CD8-positive, alpha-beta memory T cell (primary cell): ENCODE measurements around the gene ASPSCR1. TPM values are rescaled to one million over a fixed set of nuclear protein-coding genes. Genes with fewer than 3 reads are reported as not detected.
A peak's percentile ranks its signal among the peaks of the same experiment; 100 is the strongest.

ENCODE experiments used
- CTCF ChIA-PET: fragments of 350-600 bp; sonication (Branson Sonifier 250); formaldehyde crosslinking; loops from one replicate; lab custom pipeline; 2021; ENCODE audit warnings: antibody characterized with exemption; lab: Charles Lee
- POLR2A ChIA-PET: fragments of 350-600 bp; sonication (Branson Sonifier 250); formaldehyde crosslinking; loops from one replicate; lab custom pipeline; 2021; ENCODE audit warnings: antibody characterized with exemption; lab: Charles Lee
- DNase-seq, 5 donors: peaks; one replicate each; pipeline versions ENCODE4 v3.0.0 to v3.0.0-alpha.2; 2020 to 2022; ENCODE audit warnings: mixed read lengths in 1 of 5
- H3K27ac ChIP-seq: one replicate; pipeline ENCODE4 v1.7.0; 2013; ENCODE audit warnings: low read depth, mild to moderate bottlenecking, low read length, moderate library complexity
- H3K27me3 ChIP-seq: 2 replicates; pipeline ENCODE4 v1.7.0; 2013; ENCODE audit warnings: low read length, mild to moderate bottlenecking; ENCODE audit not compliant: insufficient read depth, poor library complexity, severe bottlenecking
- H3K36me3 ChIP-seq: 2 replicates; pipeline ENCODE4 v1.7.0; 2013; ENCODE audit warnings: mild to moderate bottlenecking, low read length, moderate library complexity; ENCODE audit not compliant: insufficient read depth
- H3K4me1 ChIP-seq: 2 replicates; pipeline ENCODE4 v1.7.0; 2013; ENCODE audit warnings: mild to moderate bottlenecking, low read length, moderate library complexity; ENCODE audit not compliant: insufficient read depth
- H3K4me3 ChIP-seq: 2 replicates; pipeline ENCODE4 v1.7.0; 2013; ENCODE audit warnings: mild to moderate bottlenecking, low read length
- H3K9me3 ChIP-seq: 2 replicates; pipeline ENCODE4 v1.7.0; 2013; ENCODE audit warnings: mild to moderate bottlenecking, low read length
- H3K27ac Mint-ChIP-seq, 8 donors: one replicate each; pipeline ENCODE4 v1.8.0; 2020 to 2021; ENCODE audit warnings: mixed read lengths in 8 of 8, mild to moderate bottlenecking in 6 of 8, inconsistent platforms in 3 of 8, moderate library complexity in 3 of 8
- H3K27me3 Mint-ChIP-seq, 2 donors: one replicate each; pipeline ENCODE4 v1.8.0; 2020 to 2021; ENCODE audit warnings: mixed read lengths in 2 of 2, mild to moderate bottlenecking in 1 of 2, moderate library complexity in 1 of 2
- H3K36me3 Mint-ChIP-seq, 3 donors: one replicate each; pipeline ENCODE4 v1.8.0; 2020 to 2021; ENCODE audit warnings: mixed read lengths in 3 of 3, inconsistent platforms in 1 of 3, mild to moderate bottlenecking in 1 of 3
- H3K4me1 Mint-ChIP-seq, 3 donors: one replicate each; pipeline ENCODE4 v1.8.0; 2020 to 2021; ENCODE audit warnings: mixed read lengths in 3 of 3, inconsistent platforms in 1 of 3, mild to moderate bottlenecking in 1 of 3
- H3K4me3 Mint-ChIP-seq, 7 donors: one replicate each; pipeline ENCODE4 v1.8.0; 2020 to 2021; ENCODE audit warnings: mixed read lengths in 7 of 7, mild to moderate bottlenecking in 6 of 7, moderate library complexity in 4 of 7, inconsistent platforms in 2 of 7
- H3K9me3 Mint-ChIP-seq, 5 donors: one replicate each; pipeline ENCODE4 v1.8.0; 2020 to 2022; ENCODE audit warnings: mixed read lengths in 5 of 5, mild to moderate bottlenecking in 3 of 5, moderate library complexity in 2 of 5, inconsistent platforms in 1 of 5
- polyA plus RNA-seq: library from polyadenylated mRNA; unstranded; fragments of 300-500 nt; fragmentation: Illumina TruSeq; gene quantifications from one replicate; pipeline ENCODE4 v1.2.3, GENCODE V29; 2021
- total RNA-seq, 2 experiments: library from RNA; stranded (reverse); gene quantifications; one replicate each; pipeline ENCODE4 v1.2.3, GENCODE V29; 2021

ASPSCR1 gene
- total and polyA plus RNA-seq, 3 experiments from 2014 or later, result 29.2 to 35.9 (median 32.0) TPM

DNA sequence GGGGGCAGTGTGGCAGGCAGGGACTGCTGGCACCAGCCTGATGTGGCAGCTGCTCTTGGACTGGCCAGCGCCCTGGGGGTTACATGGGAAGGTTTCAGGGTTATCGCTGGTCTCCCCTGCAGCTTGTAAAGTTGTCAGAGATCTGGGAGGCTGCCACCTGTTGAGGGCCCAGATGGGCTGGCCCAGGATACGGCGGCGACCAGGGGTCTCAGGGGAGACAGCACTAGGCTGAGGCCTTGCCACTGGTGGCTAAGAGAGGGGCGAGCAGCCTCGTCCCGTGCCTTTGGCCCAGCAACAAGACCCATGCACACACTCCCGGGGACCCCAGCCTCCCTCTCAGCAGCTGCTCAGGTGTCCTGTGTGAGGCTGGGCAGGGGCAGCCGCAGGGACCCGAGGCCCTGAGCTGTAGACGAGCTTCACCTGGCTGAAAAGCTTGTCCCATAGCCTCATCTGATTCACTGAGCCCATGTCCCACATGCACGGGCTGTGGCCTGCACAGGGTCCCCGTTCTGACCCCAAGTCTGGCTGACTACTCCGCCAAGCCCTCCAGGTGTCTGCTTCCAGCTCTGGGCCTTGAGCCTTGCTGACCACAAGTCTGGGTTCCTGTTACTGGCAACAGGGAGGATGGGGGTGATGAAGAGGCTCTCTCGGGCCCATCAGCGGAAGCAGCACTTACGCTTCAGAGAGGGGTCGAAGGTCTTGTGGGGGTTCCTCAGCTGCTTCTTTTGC is 82.0 kb downstream of the ASPSCR1 start:
- Histone ChIP-seq H3K4me1 (peaks cover 10% of the 10 kb centered on the region), H3K4me3 (no peak overlapping the region), H3K27ac (no peak overlapping the region), H3K36me3 (no peaks in the 10 kb centered on the region), H3K9me3 (no peaks in the 10 kb centered on the region), H3K27me3 (no peaks in the 10 kb centered on the region)
- H3K36me3 Mint-ChIP-seq, result peaks cover 0 to 74% (median 0%) of the 10 kb centered on the region in 3 donors
- ChIA-PET CTCF (no interaction called here), POLR2A (no interaction called here)
- H3K4me1 Mint-ChIP-seq, result peaks cover 4 to 6% (median 5%) of the 10 kb centered on the region in 3 donors
- H3K9me3 Mint-ChIP-seq, result no peaks in the 10 kb centered on the region
- DNase-seq, result no peak
- H3K27ac Mint-ChIP-seq, result peak overlapping the region in 1 of 8 donors; percentile 54
- no peaks in the 10 kb centered on the region for H3K27me3 Mint-ChIP-seq
- H3K4me3 Mint-ChIP-seq, result no peak overlapping the region

DNA sequence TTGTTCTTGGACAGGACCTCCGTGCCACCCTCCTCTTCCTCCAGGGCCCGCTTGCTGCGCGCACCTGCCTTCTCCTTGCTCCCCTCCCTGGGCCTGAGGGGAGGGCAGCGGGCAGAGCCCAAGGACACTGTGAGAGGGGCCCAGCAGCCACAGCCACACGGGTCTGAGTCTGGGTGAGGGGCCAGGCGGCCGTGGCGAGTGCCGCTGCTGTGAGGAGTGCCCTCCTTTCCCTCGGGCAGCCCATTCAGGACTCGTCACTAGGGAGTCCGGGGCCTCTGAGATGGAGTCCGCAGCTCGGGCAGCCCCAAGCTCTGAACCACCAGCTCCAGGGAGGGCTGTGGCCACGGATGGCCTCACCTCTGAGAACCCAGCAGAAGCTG is 82.6 kb downstream of the ASPSCR1 start:
- H3K36me3 Mint-ChIP-seq, result peaks cover 0 to 69% (median 0%) of the 10 kb centered on the region in 3 donors
- H3K4me1 Mint-ChIP-seq, result peaks cover 4 to 12% (median 5%) of the 10 kb centered on the region in 3 donors
- H3K27me3 ChIP-seq, result no peaks in the 10 kb centered on the region
- H3K9me3 ChIP-seq, result no peaks in the 10 kb centered on the region
- no peaks in the 10 kb centered on the region for H3K36me3 ChIP-seq
- CTCF ChIA-PET, result no interaction called here
- H3K4me3 ChIP-seq, result no peak overlapping the region
- H3K4me3 Mint-ChIP-seq, result no peak overlapping the region
- POLR2A ChIA-PET, result no interaction called here
- H3K9me3 Mint-ChIP-seq, result no peaks in the 10 kb centered on the region
- peak overlapping the region in 2 of 8 donors; percentile 16 to 50 for H3K27ac Mint-ChIP-seq
- H3K27ac ChIP-seq, result no peak overlapping the region
- H3K27me3 Mint-ChIP-seq, result no peaks in the 10 kb centered on the region
- H3K4me1 ChIP-seq, result peaks cover 16% of the 10 kb centered on the region
- DNase-seq, result no peak

DNA sequence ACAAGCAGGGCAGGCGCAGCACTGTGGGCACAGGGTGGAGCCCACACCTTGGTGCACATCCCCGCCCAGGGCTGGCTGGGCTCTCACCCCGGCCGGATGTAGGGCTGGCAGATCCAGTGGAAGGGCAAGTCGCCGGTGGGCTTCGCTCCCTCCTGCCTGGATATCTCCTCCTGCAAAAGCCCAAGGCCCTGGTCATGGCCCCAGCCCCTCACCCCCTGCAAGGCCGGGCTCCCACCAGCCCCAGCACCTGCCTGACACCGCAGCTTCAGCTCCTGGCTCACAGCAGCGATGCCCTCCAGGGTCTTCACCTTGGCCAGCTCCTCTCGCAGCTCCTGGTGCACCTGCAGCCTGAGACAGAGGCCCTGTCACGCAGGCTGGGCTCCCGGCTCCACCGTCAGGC is 83.2 kb downstream of the ASPSCR1 start:
- Histone ChIP-seq H3K4me3 (no peak overlapping the region), H3K9me3 (no peaks in the 10 kb centered on the region), H3K36me3 (no peaks in the 10 kb centered on the region), H3K4me1 (peaks cover 16% of the 10 kb centered on the region), H3K27ac (no peak overlapping the region), H3K27me3 (no peaks in the 10 kb centered on the region)
- H3K9me3 Mint-ChIP-seq, result no peaks in the 10 kb centered on the region
- H3K4me3 Mint-ChIP-seq, result no peak overlapping the region
- CTCF ChIA-PET, result no interaction called here
- DNase-seq, result no peak
- H3K4me1 Mint-ChIP-seq, result peaks cover 4 to 12% (median 5%) of the 10 kb centered on the region in 3 donors
- peaks cover 0 to 64% (median 0%) of the 10 kb centered on the region in 3 donors for H3K36me3 Mint-ChIP-seq
- no peaks in the 10 kb centered on the region for H3K27me3 Mint-ChIP-seq
- no peak overlapping the region for H3K27ac Mint-ChIP-seq
- POLR2A ChIA-PET, result no interaction called here

DNA sequence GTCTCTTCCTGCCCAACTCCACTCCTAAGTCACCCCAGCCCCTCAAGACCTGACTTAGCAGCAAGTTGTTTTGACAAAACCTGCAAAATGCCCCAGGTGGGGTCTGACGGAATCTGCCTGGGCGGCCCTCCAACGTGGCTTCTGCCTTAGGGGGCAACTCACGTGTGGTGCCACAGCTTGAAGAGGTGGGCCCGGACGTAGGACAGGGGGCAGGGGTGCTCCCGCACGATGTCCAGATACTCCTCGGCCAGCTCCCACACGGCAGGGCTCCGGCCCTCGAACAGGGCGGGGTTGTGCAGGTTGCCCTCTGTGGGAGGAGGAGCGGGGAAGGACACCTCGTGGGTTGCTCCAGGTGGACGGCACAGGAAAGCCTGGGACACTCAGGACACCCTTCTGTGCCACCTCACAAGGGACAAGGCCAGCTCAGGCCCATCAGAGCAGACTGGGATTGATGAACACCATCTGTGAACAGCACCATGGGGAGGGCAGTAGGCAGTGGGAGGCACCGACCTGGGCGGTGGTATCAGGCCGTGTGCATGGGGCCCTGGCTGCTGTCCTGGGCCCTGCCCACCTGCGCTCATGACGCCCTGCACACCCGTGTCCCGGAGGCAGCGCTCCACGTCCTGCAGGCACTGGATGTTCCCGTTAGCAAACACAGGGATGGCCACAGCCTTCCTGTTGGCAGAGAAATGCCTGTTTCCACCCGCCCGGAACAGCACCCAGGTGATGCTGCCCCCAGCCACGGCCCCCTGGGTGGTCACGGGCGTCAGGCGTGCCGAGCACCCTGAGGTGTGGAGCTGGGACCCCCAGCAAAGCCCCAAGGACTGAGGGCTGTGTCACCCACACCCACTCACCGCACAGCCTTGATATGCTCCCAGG is 83.9 kb downstream of the ASPSCR1 start:
- H3K4me3 ChIP-seq, result no peak overlapping the region
- no peak overlapping the region for H3K27ac Mint-ChIP-seq
- no peaks in the 10 kb centered on the region for H3K36me3 ChIP-seq
- no peaks in the 10 kb centered on the region for H3K27me3 Mint-ChIP-seq
- H3K9me3 Mint-ChIP-seq, result no peaks in the 10 kb centered on the region
- ChIA-PET CTCF (no interaction called here), POLR2A (no interaction called here)
- H3K9me3 ChIP-seq, result no peaks in the 10 kb centered on the region
- no peak overlapping the region for H3K27ac ChIP-seq
- no peak overlapping the region for H3K4me3 Mint-ChIP-seq
- H3K4me1 ChIP-seq, result peaks cover 20% of the 10 kb centered on the region
- H3K27me3 ChIP-seq, result no peaks in the 10 kb centered on the region
- no peak for DNase-seq
- H3K36me3 Mint-ChIP-seq, result peaks cover 0 to 58% (median 0%) of the 10 kb centered on the region in 3 donors
- H3K4me1 Mint-ChIP-seq, result peaks cover 7 to 16% (median 7%) of the 10 kb centered on the region in 3 donors

DNA sequence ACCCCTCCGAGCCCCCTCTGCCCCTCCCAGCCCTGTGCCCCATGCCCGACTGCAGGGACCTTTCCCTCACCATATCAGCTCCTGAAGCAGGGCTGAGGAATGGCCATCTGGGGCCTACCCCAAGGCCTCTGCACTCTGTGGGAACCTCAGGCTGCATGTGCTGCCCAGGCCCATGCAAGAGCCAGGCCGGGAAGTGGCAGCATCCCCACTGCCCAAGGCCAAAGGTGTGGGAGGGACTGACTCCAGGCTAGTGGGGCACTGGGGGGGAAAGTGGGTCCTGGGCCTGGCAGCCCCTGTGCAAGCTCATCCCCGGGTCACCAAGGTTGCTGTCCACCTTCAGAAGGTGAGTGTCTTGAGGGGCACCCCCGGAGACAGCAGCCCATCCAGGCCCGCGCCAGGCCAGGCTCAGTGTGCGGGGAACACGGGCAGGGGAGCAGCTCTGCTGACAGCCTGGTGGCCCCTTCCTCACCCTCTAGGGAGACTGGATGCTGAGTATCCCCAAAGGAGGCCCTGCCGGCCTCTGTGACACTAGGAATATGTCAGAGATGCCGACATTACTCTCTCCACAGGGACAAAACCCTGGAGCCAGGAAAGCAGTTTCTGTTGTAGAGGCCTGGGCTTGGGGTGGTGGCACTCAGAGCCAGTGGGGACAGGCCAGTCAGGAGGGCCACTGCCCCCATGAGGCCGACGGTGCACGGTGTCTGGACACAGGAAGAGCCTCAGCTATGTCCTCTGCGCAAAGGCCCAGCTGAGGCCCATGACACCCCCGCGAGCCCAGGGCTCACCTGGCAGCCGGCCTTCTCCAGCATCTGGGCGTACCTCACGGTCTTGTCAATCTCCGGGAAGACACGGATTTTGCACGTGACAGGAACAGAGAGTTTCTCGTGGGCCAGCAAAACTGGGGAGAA is 84.9 kb downstream of the ASPSCR1 start:
- DNase-seq, result no peak
- Histone ChIP-seq H3K9me3 (no peaks in the 10 kb centered on the region), H3K4me1 (peaks cover 27% of the 10 kb centered on the region), H3K4me3 (no peak overlapping the region), H3K36me3 (no peaks in the 10 kb centered on the region), H3K27ac (no peak overlapping the region), H3K27me3 (no peaks in the 10 kb centered on the region)
- H3K27me3 Mint-ChIP-seq, result no peaks in the 10 kb centered on the region
- peak overlapping the region in 3 of 8 donors; percentile 36 to 73 (median 47) for H3K27ac Mint-ChIP-seq
- H3K9me3 Mint-ChIP-seq, result no peaks in the 10 kb centered on the region
- CTCF ChIA-PET, result no interaction called here
- H3K4me3 Mint-ChIP-seq, result peak overlapping the region in 2 of 7 donors; percentile 13 to 28
- POLR2A ChIA-PET, result no interaction called here
- peaks cover 8 to 19% (median 11%) of the 10 kb centered on the region in 3 donors for H3K4me1 Mint-ChIP-seq
- peaks cover 0 to 50% (median 0%) of the 10 kb centered on the region in 3 donors for H3K36me3 Mint-ChIP-seq

DNA sequence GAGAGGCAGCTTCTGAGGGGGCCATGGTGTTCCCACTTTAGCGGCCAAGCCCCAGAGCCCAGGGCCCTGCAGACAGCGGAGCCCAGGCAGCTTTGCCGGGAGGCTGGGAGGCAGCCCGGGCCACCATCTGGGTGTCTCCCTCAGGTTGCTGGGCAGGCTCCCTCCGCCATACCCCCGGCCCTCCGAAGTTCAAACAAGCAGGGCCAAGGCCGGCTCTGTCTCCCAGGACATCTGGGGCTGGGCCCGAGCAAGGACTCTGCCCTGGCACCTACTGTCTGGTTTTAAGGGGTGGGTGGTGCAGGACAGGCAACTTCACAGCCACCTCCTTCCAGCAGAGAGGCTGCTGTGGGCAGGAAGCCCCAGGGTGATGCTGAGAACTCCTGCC is 85.5 kb downstream of the ASPSCR1 start:
- peak overlapping the region in 2 of 7 donors; percentile 15 to 72 for H3K4me3 Mint-ChIP-seq
- ChIA-PET CTCF (no interaction called here), POLR2A (no interaction called here)

DNA sequence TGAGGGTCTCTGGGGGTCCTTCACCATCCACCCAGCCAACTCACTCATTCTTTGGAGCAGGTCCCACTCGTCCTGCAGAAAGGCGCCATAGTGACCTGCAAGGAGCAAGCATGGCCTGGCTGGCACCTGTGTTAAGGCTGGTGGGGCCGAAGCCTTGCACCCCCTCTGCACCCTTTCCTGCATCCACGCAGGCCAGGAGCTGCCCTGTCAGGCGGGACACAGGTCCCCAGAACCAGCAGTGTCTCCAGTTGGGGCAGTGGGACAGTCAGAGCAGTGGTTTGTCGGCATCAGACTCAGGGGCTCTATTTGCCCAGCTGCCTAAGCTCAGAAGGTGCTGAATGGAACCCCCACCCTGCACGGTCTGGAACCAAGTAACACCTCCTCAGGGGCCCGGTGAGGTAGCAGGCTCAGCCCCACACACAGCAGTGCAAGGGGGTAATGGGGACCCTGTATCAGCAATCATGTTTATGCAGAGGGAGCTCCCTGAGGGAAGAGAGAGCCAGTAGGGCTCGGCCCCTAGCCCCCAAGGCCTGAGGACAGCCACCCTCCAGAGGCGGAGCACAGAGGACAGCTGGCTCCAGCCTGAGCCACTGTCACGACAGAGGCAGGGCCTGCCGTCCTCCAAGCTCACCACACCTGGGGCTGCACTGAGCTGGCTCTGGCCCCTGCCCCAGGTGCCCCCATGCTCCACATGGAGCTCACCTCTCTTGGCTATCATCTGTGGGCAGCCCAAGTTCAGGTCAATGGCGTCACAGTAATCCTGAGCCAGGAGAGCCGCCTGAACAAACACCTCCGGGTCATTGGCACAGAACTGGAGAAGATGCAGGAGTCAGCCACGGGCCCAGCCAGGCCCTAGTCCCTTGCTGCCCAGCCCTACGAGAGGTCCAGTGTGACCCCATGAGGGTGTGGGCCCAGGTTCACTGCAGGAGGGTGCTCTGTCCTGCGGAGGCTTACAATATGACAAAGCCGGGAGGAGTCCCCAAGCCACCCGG is 86.3 kb downstream of the ASPSCR1 start:
- Histone ChIP-seq H3K27ac (no peak overlapping the region), H3K4me1 (peaks cover 27% of the 10 kb centered on the region), H3K4me3 (no peak overlapping the region), H3K27me3 (no peaks in the 10 kb centered on the region), H3K36me3 (no peaks in the 10 kb centered on the region), H3K9me3 (no peaks in the 10 kb centered on the region)
- ChIA-PET POLR2A (no interaction called here), CTCF (interaction anchor here (1.6 kb wide), 2 partner anchors 26 to 33 kb away, joined by 3 to 4 read pairs; partner anchors contain the start of gene DCXR)
- Mint-ChIP-seq H3K4me1 (peaks cover 8 to 19% (median 11%) of the 10 kb centered on the region in 3 donors), H3K27ac (peak overlapping the region in 6 of 8 donors; percentile 40 to 87 (median 66)), H3K36me3 (peaks cover 0 to 38% (median 0%) of the 10 kb centered on the region in 3 donors), H3K4me3 (peak overlapping the region; percentile 64 to 89 (median 73)), H3K27me3 (no peaks in the 10 kb centered on the region), H3K9me3 (no peaks in the 10 kb centered on the region)
- DNase-seq, result no peak

More for the DNA sequence above, 85.5 kb downstream of the ASPSCR1 start:
- DNase-seq, result no peak
- Mint-ChIP-seq H3K27ac (no peak overlapping the region), H3K27me3 (no peaks in the 10 kb centered on the region), H3K4me1 (peaks cover 8 to 19% (median 11%) of the 10 kb centered on the region in 3 donors), H3K9me3 (no peaks in the 10 kb centered on the region), H3K36me3 (peaks cover 0 to 44% (median 0%) of the 10 kb centered on the region in 3 donors)
- Histone ChIP-seq H3K4me1 (peaks cover 27% of the 10 kb centered on the region), H3K9me3 (no peaks in the 10 kb centered on the region), H3K27me3 (no peaks in the 10 kb centered on the region), H3K36me3 (no peaks in the 10 kb centered on the region), H3K27ac (no peak overlapping the region), H3K4me3 (no peak overlapping the region)
